Astrocyte (in vitro differentiated cells and primary cell): Measurements from ENCODE around the gene CYP19A1.

Experiments
- CTCF ChIP-seq: IDR thresholded peaks from 2 replicates; pipeline ENCODE4 v1.5.1; 2011; ENCODE audit warnings: low read depth, mild to moderate bottlenecking, inconsistent platforms, low read length, moderate library complexity; ENCODE audit not compliant: insufficient read depth
- EZH2 ChIP-seq: IDR thresholded peaks from 2 replicates; pipeline ENCODE4 v1.6.1; 2012; ENCODE audit warnings: mild to moderate bottlenecking, low read length, inconsistent platforms; ENCODE audit not compliant: insufficient read depth

DNA sequence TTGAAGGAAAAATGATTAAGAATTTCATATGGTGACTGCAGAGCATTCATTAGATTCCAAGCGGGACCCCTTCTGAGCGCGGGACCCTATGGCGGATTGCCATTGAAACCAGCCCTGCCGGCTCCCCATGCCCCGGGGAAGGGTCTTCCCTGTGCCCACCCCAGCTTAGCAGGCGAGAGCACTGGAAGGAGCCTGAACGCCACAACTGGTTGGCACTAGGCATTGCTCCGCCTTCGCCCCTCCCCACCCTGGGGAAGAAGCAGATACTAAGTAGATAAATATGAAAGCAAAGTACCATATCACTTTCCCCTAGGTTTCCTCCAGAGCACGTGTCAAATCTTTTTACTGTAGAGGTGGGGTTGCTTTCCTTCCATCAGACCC is 70.7 kb downstream of the CYP19A1 start:
- no peak for TF ChIP-seq CTCF
- TF ChIP-seq EZH2: no peak
